H1 (cell line): ENCODE data around the gene ALK. TPM values are rescaled to one million over a fixed set of nuclear protein-coding genes. Genes with fewer than 3 reads are reported as not detected.

Experiments
- CTCF ChIA-PET: fragments of 300-600 bp; sonication (Branson Sonifier 250); formaldehyde crosslinking; loops from one replicate; lab custom pipeline; 2021; ENCODE audit not compliant: partially characterized antibody; lab: Charles Lee
- POLR2A ChIA-PET: fragments of 300-600 bp; sonication (Branson Sonifier 250); formaldehyde crosslinking; loops from one replicate; lab custom pipeline; 2021; ENCODE audit warnings: inconsistent platforms; ENCODE audit not compliant: partially characterized antibody; lab: Charles Lee
- DNase-seq, 2 experiments: peaks; one replicate each; pipeline versions ENCODE4 v3.0.0 to v3.0.0-alpha.2; 2010 to 2022; ENCODE audit warnings: low spot score in 2 of 2, low read depth in 1 of 2, mixed read lengths in 1 of 2
- FAIRE-seq: peaks from 2 replicates; lab custom pipeline; 2011; peaks lifted over from hg19 to GRCh38; lab: Jason Lieb, UNC
- H2AFZ ChIP-seq: 2 replicates; pipeline ENCODE4 v1.8.1; 2012; ENCODE audit warnings: low read length, inconsistent platforms
- H2AK5ac ChIP-seq: 2 replicates; pipeline ENCODE4 v1.6.1; 2013; ENCODE audit warnings: low read depth, low read length
- H2BK120ac ChIP-seq: replicated peaks from 2 replicates; pipeline ENCODE3; 2013; ENCODE audit warnings: low read depth, low read length, inconsistent platforms
- H2BK12ac ChIP-seq: 2 replicates; pipeline ENCODE4 v1.6.1; 2013; ENCODE audit warnings: low read depth, low read length
- H2BK15ac ChIP-seq: 2 replicates; pipeline ENCODE4 v1.6.1; 2013; ENCODE audit warnings: low read length
- H2BK20ac ChIP-seq: 2 replicates; pipeline ENCODE4 v1.6.1; 2013; ENCODE audit warnings: low read length
- H2BK5ac ChIP-seq: 2 replicates; pipeline ENCODE4 v1.6.1; 2013; ENCODE audit warnings: low read depth, low read length
- H3K14ac ChIP-seq: 2 replicates; pipeline ENCODE4 v1.6.1; 2013; ENCODE audit warnings: inconsistent platforms; ENCODE audit not compliant: insufficient read length
- H3K18ac ChIP-seq: 2 replicates; pipeline ENCODE4 v1.6.1; 2013; ENCODE audit warnings: low read length; ENCODE audit errors: extremely low read depth
- H3K23ac ChIP-seq: 2 replicates; pipeline ENCODE4 v1.6.1; 2013; ENCODE audit warnings: inconsistent platforms; ENCODE audit not compliant: insufficient read length
- H3K23me2 ChIP-seq: 2 replicates; pipeline ENCODE4 v1.6.1; 2013; ENCODE audit warnings: low read depth, low read length
- H3K27ac ChIP-seq: 2 replicates; pipeline ENCODE4 v1.6.1; 2011; ENCODE audit warnings: low read depth, low read length, inconsistent platforms
- H3K27me3 ChIP-seq, 4 experiments: replicated peaks in 1 of 4; 1 replicate in 1 of 4; 2 replicates in 3 of 4; pipeline versions ENCODE4 v1.6.1 to v1.8.1; 2011 to 2013; ENCODE audit warnings: low read length in 3 of 4, mild to moderate bottlenecking in 3 of 4, inconsistent platforms in 2 of 4, mixed read lengths in 2 of 4, moderate library complexity in 1 of 4; ENCODE audit not compliant: control insufficient read depth in 3 of 4, insufficient read depth in 3 of 4; ENCODE audit errors: extremely low read depth in 1 of 4
- H3K36me3 ChIP-seq, 4 experiments: 2 replicates each; pipeline versions ENCODE4 v1.6.1 to v1.8.1; 2011 to 2013; ENCODE audit warnings: mild to moderate bottlenecking in 4 of 4, low read length in 3 of 4, moderate library complexity in 2 of 4, control low read depth in 1 of 4, inconsistent platforms in 1 of 4; ENCODE audit not compliant: insufficient read depth in 4 of 4, control insufficient read depth in 2 of 4
- H3K4ac ChIP-seq: replicated peaks from 2 replicates; pipeline ENCODE3; 2013; ENCODE audit warnings: low read length, low read depth, mixed read lengths, inconsistent platforms; ENCODE audit not compliant: insufficient read length
- H3K4me1 ChIP-seq, 4 experiments: replicated peaks in 1 of 4; 1 replicate in 1 of 4; 2 replicates in 3 of 4; pipeline versions ENCODE4 v1.6.1 to v1.8.1; 2011 to 2013; ENCODE audit warnings: low read length in 3 of 4, inconsistent platforms in 2 of 4, mixed read lengths in 1 of 4; ENCODE audit not compliant: insufficient read depth in 4 of 4, control insufficient read depth in 3 of 4
- H3K4me2 ChIP-seq, 2 experiments: 2 replicates each; pipeline versions ENCODE4 v1.6.1 to v1.8.1; 2011 to 2013; ENCODE audit warnings: low read depth in 2 of 2, low read length in 2 of 2, control low read depth in 1 of 2, inconsistent platforms in 1 of 2, mild to moderate bottlenecking in 1 of 2; ENCODE audit not compliant: insufficient read depth in 1 of 2
- H3K4me3 ChIP-seq, 4 experiments: fragments of 200-600, 300-600 bp in 1 of 4; sonication (generic), shearing (Covaris generic), sonication (Bioruptor Twin) in 1 of 4; 2 replicates each; pipeline versions ENCODE4 v1.5.1 to v1.8.1; 2011 to 2016; ENCODE audit warnings: low read length in 4 of 4, low read depth in 3 of 4, control low read depth in 2 of 4, inconsistent platforms in 2 of 4, mild to moderate bottlenecking in 2 of 4, mixed read lengths in 1 of 4, moderate library complexity in 1 of 4; ENCODE audit not compliant: insufficient read depth in 2 of 4; ENCODE audit errors: extremely low read depth in 1 of 4
- H3K56ac ChIP-seq: replicated peaks from 2 replicates; pipeline ENCODE3; 2013; ENCODE audit warnings: low read depth, mild to moderate bottlenecking, mixed read lengths, low read length, inconsistent platforms; ENCODE audit not compliant: insufficient read length
- H3K79me1 ChIP-seq: 2 replicates; pipeline ENCODE4 v1.6.1; 2013; ENCODE audit warnings: low read depth, low read length, control low read depth
- H3K79me2 ChIP-seq, 2 experiments: 2 replicates each; pipeline versions ENCODE4 v1.6.1 to v1.8.1; 2012 to 2013; ENCODE audit warnings: low read length in 2 of 2, mild to moderate bottlenecking in 2 of 2, inconsistent platforms in 1 of 2; ENCODE audit not compliant: insufficient read depth in 2 of 2, control insufficient read depth in 1 of 2
- H3K9ac ChIP-seq, 4 experiments: replicated peaks in 1 of 4; 1 replicate in 1 of 4; 2 replicates in 3 of 4; pipeline versions ENCODE4 v1.6.1 to v1.8.1; 2011 to 2013; ENCODE audit warnings: low read depth in 3 of 4, low read length in 3 of 4, control low read depth in 2 of 4, mild to moderate bottlenecking in 2 of 4, moderate library complexity in 2 of 4, inconsistent platforms in 1 of 4; ENCODE audit errors: extremely low read depth in 1 of 4
- H3K9me3 ChIP-seq, 2 experiments: 2 replicates each; pipeline versions ENCODE4 v1.6.1 to v1.8.1; 2012 to 2013; ENCODE audit warnings: mild to moderate bottlenecking in 2 of 2, moderate library complexity in 2 of 2, control low read depth in 1 of 2, inconsistent platforms in 1 of 2, low read depth in 1 of 2, low read length in 1 of 2, mixed read lengths in 1 of 2; ENCODE audit not compliant: insufficient read depth in 2 of 2
- H4K20me1 ChIP-seq, 2 experiments: replicated peaks in 1 of 2; 2 replicates each; pipeline versions ENCODE3 to v1.8.1; 2011 to 2013; ENCODE audit warnings: inconsistent platforms in 2 of 2, low read length in 2 of 2, mild to moderate bottlenecking in 1 of 2; ENCODE audit not compliant: insufficient read depth in 2 of 2, control insufficient read depth in 1 of 2
- H4K5ac ChIP-seq: 2 replicates; pipeline ENCODE4 v1.6.1; 2013; ENCODE audit warnings: low read length, low read depth, mixed read lengths, inconsistent platforms; ENCODE audit not compliant: insufficient read length
- H4K8ac ChIP-seq: 2 replicates; pipeline ENCODE4 v1.8.0; 2013; ENCODE audit warnings: mild to moderate bottlenecking, moderate library complexity, low read length, inconsistent platforms; ENCODE audit not compliant: insufficient read depth; ENCODE audit errors: extremely low read depth
- H4K91ac ChIP-seq: replicated peaks from 2 replicates; pipeline ENCODE3; 2013; ENCODE audit warnings: low read length, mixed read lengths, inconsistent platforms; ENCODE audit not compliant: insufficient read length
- CHD2 ChIP-seq: IDR thresholded peaks from 2 replicates; pipeline ENCODE4 v1.6.1; 2012; ENCODE audit warnings: low read length, improper control_type of control experiment
- JUND ChIP-seq: IDR thresholded peaks from 2 replicates; pipeline ENCODE4 v1.6.1; 2011; ENCODE audit warnings: mild to moderate bottlenecking, improper control_type of control experiment, low read length
- MAX ChIP-seq: IDR thresholded peaks from 2 replicates; pipeline ENCODE4 v1.6.1; 2012; ENCODE audit warnings: inconsistent platforms
- SAP30 ChIP-seq: fragments of 300-600 bp; sonication (generic); IDR thresholded peaks from 2 replicates; pipeline ENCODE4 v1.7.1; 2012; ENCODE audit warnings: low read length, moderate library complexity, mild to moderate bottlenecking, inconsistent platforms; ENCODE audit not compliant: insufficient read depth, insufficient replicate concordance
- SRF ChIP-seq: IDR thresholded peaks from 2 replicates; pipeline ENCODE4 v1.6.1; 2011; ENCODE audit warnings: mild to moderate bottlenecking, low read depth, low read length, moderate library complexity
- SUZ12 ChIP-seq: fragments of 200-600 bp; sonication (generic); IDR thresholded peaks from 2 replicates; pipeline ENCODE4 v1.6.1; 2012; ENCODE audit warnings: mild to moderate bottlenecking, inconsistent platforms, low read length, moderate library complexity, mixed read lengths
- WGBS, 2 experiments: shearing (Covaris generic) in 1 of 2; methylation state at CpG; one replicate each; pipeline versions ENCODE4 v1.1.6 to v1.1.7; 2013 to 2015; ENCODE audit warnings: low lambda C conversion rate in 2 of 2, mixed read lengths in 2 of 2, inconsistent platforms in 1 of 2, low coverage in 1 of 2, missing lambda C conversion rate in 1 of 2; ENCODE audit not compliant: insufficient replicate concordance in 2 of 2, insufficient coverage in 1 of 2, insufficient read length in 1 of 2; ENCODE audit errors: extremely low coverage in 1 of 2, missing lambda C conversion rate in 1 of 2; 5-methylcytosine and 5-hydroxymethylcytosine counted together
- polyA plus RNA-seq, 7 experiments: library from polyadenylated mRNA; depleted of rRNA in 3 of 7; stranded (reverse) in 5 of 7; unstranded in 2 of 7; fragments of >200 nt in 5 of 7; fragments of 200-250 nt in 2 of 7; gene quantifications; 1 replicate in 5 of 7; 2 replicates in 1 of 7; 4 replicates in 1 of 7; pipeline versions ENCODE4 v1.2.1 to v1.2.3, GENCODE V29; 2011 to 2013; ENCODE audit warnings: missing spikeins in 2 of 7, mixed read lengths in 2 of 7
- total RNA-seq: library from RNA; stranded (reverse); fragmentation: NEBNext Ultra II Directional; extraction: Animal tissue kit (Norgen Biotek cat#: 25700); gene quantifications from 2 replicates; pipeline ENCODE4 v1.2.1, GENCODE V29; 2021

Gene ALK
- total and polyA plus RNA-seq, 2 of the 8 experiments (the other 6 are each of a cell fraction or from before 2014, with no cell fraction given): 0.02 to 0.09 TPM

DNA sequence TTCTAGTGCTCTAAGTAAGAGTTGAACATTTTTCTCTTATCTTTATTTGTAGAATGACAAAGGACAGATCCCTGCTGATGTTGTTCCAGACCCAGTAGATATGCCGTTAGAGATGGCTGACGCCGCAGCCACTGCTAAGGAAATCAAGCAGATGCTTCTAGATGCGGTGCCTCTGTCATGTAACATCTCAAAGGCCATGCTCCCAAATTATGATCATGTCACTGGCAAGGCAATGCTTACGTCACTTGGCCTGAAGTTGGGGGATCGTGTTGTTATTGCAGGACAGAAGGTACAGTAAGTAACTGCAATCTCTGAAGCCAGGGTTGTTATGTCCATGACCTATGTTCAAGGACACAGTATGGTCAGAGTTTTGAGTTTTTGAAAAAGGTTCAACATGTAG, 777.7 kb downstream of the ALK start:
- Histone ChIP-seq H2AFZ (no peak overlapping the region), H3K23me2 (no peaks in the 10 kb centered on the region), H3K27me3 (no peaks in the 10 kb centered on the region), H3K4me3 (no peak overlapping the region), H3K14ac (no peak overlapping the region), H4K5ac (no peak overlapping the region), H3K9ac (no peak overlapping the region), H2BK5ac (no peak overlapping the region), H3K9me3 (0 out of 4 replicates have a peak, but pooled peaks cover 0 to 3% of the 10 kb centered on the region in 2 experiments), H2BK120ac (no peak overlapping the region), H2AK5ac (no peak overlapping the region), H3K79me1 (no peaks in the 10 kb centered on the region), H2BK12ac (no peak overlapping the region), H2BK15ac (no peak overlapping the region), H2BK20ac (no peak overlapping the region), H4K8ac (no peak overlapping the region), H3K18ac (no peak overlapping the region), H3K23ac (no peak overlapping the region), H3K4me1 (no peaks in the 10 kb centered on the region; a peak in 1 of 7 replicates), H3K4me2 (no peak overlapping the region), H4K91ac (no peak overlapping the region), H3K4ac (no peak overlapping the region), H3K27ac (no peak overlapping the region), H3K36me3 (no peaks in the 10 kb centered on the region), H4K20me1 (no peaks in the 10 kb centered on the region), H3K79me2 (no peaks in the 10 kb centered on the region), H3K56ac (no peak overlapping the region)
- TF ChIP-seq CHD2 (no peak), MAX (no peak), JUND (no peak), SRF (no peak), SUZ12 (no peak), SAP30 (no peak)
- FAIRE-seq (no peak), DNase-seq (no peak)
- ChIA-PET CTCF (no interaction called here), POLR2A (no interaction called here)
- WGBS, 2 experiments: 100% methylated on average over 6 of the region's 6 CpGs; no CpG with 5 or more reads in 1 of the 2 experiments
